ENCODE data around the gene TOR2A. TPM values are rescaled to one million over a fixed set of nuclear protein-coding genes. Genes with fewer than 3 reads are reported as not detected.
A peak's percentile ranks its signal among the peaks of the same experiment; 100 is the strongest.

TOR2A gene
- total and polyA plus RNA-seq, 2 of the 8 experiments (the other 6 are each of a cell fraction or from before 2014, with no cell fraction given): 18.7 to 24.9 TPM

- peak; percentile 38 to 79 for DNase-seq (ENCODE audit: low read depth in 1 of 2, low spot score in 2 of 2)
These were observed 20.3 kb upstream of the TOR2A start for GRCh38 chr9:127755061-127756060.

More at GRCh38 chr9:127755061-127756060, 20.3 kb upstream of the TOR2A start:
- Histone ChIP-seq H3K56ac (replicated peaks; ENCODE audit: insufficient read length, low read depth, low read length) (no peak overlapping the region), H4K5ac (ENCODE audit: insufficient read length, low read depth, low read length) (no peak overlapping the region), H3K4me3 (ENCODE audit: extremely low read depth in 1 of 4, insufficient read depth in 2 of 4, low read depth in 3 of 4, low read length in 4 of 4) (peak overlapping the region; percentile 59 to 96 (median 76)), H3K27me3 (replicated peaks in 1 of 4; ENCODE audit: control insufficient read depth in 3 of 4, extremely low read depth in 1 of 4, insufficient read depth in 3 of 4, low read length in 3 of 4) (peaks cover 0 to 16% (median 8%) of the 10 kb centered on the region in 4 experiments; a peak in 6 of 7 replicates), H4K20me1 (replicated peaks in 1 of 2; ENCODE audit: control insufficient read depth in 1 of 2, insufficient read depth in 2 of 2, low read length in 2 of 2) (peaks cover 5 to 21% of the 10 kb centered on the region in 2 experiments), H3K18ac (ENCODE audit: extremely low read depth, low read length) (no peak overlapping the region), H3K23me2 (ENCODE audit: low read depth, low read length) (peaks cover 13% of the 10 kb centered on the region; the same call in 1 of the 2 replicates), H3K9ac (replicated peaks in 1 of 4; ENCODE audit: extremely low read depth in 1 of 4, low read depth in 3 of 4, low read length in 3 of 4) (peak overlapping the region in 3 of 4 experiments; percentile 38 to 69 (median 59); a peak in 2 of 7 replicates), H2BK15ac (ENCODE audit: low read length) (no peak overlapping the region), H2BK12ac (ENCODE audit: low read depth, low read length) (no peak overlapping the region), H3K4ac (replicated peaks; ENCODE audit: insufficient read length, low read depth, low read length) (no peak overlapping the region), H2BK20ac (ENCODE audit: low read length) (no peak overlapping the region), H3K79me1 (ENCODE audit: low read depth, low read length) (no peaks in the 10 kb centered on the region), H3K4me2 (ENCODE audit: insufficient read depth in 1 of 2, low read depth in 2 of 2, low read length in 2 of 2) (peak overlapping the region; percentile 80 to 98), H3K36me3 (ENCODE audit: control insufficient read depth in 2 of 4, insufficient read depth in 4 of 4, low read length in 3 of 4) (no peaks in the 10 kb centered on the region), H2AFZ (ENCODE audit: low read length) (no peak overlapping the region), H2BK5ac (ENCODE audit: low read depth, low read length) (no peak overlapping the region), H2BK120ac (replicated peaks; ENCODE audit: low read depth, low read length) (no peak overlapping the region), H4K8ac (ENCODE audit: extremely low read depth, insufficient read depth, low read length) (no peak overlapping the region; the same call in 1 of the 2 replicates), H3K9me3 (ENCODE audit: insufficient read depth in 2 of 2, low read depth in 1 of 2, low read length in 1 of 2) (no peaks in the 10 kb centered on the region), H3K4me1 (replicated peaks in 1 of 4; ENCODE audit: control insufficient read depth in 3 of 4, insufficient read depth in 4 of 4, low read length in 3 of 4) (peaks cover 0 to 4% (median 1%) of the 10 kb centered on the region in 4 experiments; a peak in 4 of 7 replicates), H3K27ac (ENCODE audit: low read depth, low read length) (no peak overlapping the region; the same call in 1 of the 2 replicates), H4K91ac (replicated peaks; ENCODE audit: insufficient read length, low read length) (no peak overlapping the region), H3K23ac (ENCODE audit: insufficient read length) (no peak overlapping the region), H2AK5ac (ENCODE audit: low read depth, low read length) (no peak overlapping the region), H3K79me2 (ENCODE audit: control insufficient read depth in 1 of 2, insufficient read depth in 2 of 2, low read length in 2 of 2) (no peaks in the 10 kb centered on the region), H3K14ac (ENCODE audit: insufficient read length) (no peak overlapping the region)
- POLR2A ChIA-PET (ENCODE audit: partially characterized antibody): interaction anchor here (0.6 to 2.4 kb wide), 9 partner anchors 9 to 120 kb away, joined by 3 to 12 read pairs (median 4); no protein-coding TSS in a partner anchor
- TF ChIP-seq, protein P1, sequence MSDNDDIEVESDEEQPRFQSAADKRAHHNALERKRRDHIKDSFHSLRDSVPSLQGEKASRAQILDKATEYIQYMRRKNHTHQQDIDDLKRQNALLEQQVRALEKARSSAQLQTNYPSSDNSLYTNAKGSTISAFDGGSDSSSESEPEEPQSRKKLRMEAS (IDR thresholded peaks at IDR 0.05): peak; percentile 36; the same call in 1 of the 2 replicates
- peak; percentile 40; the same call in 1 of the 2 replicates for TF ChIP-seq PHF8 (conservative IDR thresholded peaks at IDR 0.05; ENCODE audit: low read depth, low read length)
- TF ChIP-seq HDAC2 (IDR thresholded peaks at IDR 0.05; ENCODE audit: borderline replicate concordance in 1 of 2, low read depth in 2 of 2, low read length in 2 of 2): no peak
- no peak for TF ChIP-seq CHD1 (IDR thresholded peaks at IDR 0.05; ENCODE audit: low read depth, low read length)
- TF ChIP-seq KDM4A (IDR thresholded peaks at IDR 0.05; ENCODE audit: low read depth, low read length, severe bottlenecking): peak; percentile 19
- FAIRE-seq: no peak
- 26% methylated on average over 22 of the region's 61 CpGs; no CpG with 5 or more reads in 1 of the 2 experiments for WGBS, 2 experiments (ENCODE audit: extremely low coverage in 1 of 2, insufficient coverage in 1 of 2, insufficient read length in 1 of 2, insufficient replicate concordance in 2 of 2, low coverage in 1 of 2, low lambda C conversion rate in 2 of 2, missing lambda C conversion rate in 1 of 2)
- CTCF ChIA-PET (ENCODE audit: partially characterized antibody): interaction anchor here (0.6 to 3.5 kb wide), 9 partner anchors 8 to 1134 kb away, joined by 3 to 18 read pairs (median 3); partner anchors contain the start of genes SH2D3C and TOR2A
